ENCODE measurements around the gene SRRD. TPM values are rescaled to one million over a fixed set of nuclear protein-coding genes. Genes with fewer than 3 reads are reported as not detected.
"Not testable (repeated sequence)": the region's sequence is repeated elsewhere in the genome, so short reads cannot be mapped to it uniquely, and the experiment has no call there.

The SRRD gene, protein sequence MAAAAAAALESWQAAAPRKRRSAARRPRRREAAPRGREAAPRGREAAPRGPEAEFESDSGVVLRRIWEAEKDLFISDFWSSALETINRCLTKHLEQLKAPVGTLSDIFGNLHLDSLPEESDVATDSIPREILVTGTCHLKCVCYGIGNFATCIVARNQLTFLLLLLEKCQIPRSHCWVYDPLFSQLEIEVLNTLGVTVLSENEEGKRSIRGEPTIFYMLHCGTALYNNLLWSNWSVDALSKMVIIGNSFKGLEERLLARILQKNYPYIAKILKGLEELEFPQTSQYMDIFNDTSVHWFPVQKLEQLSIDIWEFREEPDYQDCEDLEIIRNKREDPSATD
- 10 to 100 TPM; 11.2 to 16.3 (median 14.1) TPM for total RNA-seq

DNA sequence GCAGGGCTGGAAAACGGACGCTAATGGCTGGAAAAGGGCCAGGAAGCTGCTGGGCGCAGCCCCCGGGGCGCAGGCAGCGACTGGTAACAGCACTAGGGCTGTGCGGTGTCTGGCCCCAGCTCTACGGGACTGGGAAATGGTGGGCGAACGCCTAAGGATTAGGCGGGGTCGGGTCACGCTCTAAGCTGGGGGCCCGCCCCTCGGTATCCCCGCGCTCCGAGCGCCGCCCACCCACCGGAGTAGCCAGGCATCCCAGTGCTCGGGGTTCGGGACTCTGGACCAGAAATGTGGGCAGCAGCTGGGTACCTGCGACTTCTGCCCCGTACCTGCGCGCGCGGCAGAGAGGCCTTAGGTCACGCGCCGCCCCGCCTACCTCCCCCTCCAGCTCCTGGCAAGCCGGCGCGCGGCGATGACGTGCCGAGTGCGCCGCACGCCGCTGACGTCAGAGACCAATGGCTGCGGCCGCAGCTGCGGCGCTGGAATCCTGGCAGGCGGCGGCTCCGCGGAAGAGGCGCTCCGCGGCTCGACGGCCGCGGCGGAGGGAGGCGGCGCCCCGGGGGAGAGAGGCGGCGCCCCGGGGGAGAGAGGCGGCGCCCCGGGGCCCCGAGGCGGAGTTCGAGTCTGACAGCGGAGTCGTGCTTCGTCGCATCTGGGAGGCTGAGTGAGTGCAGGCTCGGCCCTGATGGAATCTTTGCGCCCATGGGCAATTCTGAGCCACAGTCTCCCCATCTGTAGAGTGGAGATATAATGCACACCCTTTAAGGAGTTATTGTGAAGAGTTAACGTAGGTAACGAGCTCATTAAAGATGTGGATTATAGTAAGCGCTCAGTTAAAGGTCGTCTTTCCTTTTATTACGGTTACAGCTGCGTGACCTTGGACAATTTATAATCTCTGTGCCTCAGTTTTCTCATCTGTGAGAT is at the start of gene SRRD, which contains the start of gene HPS4:
SRRD (plus strand) TSS at position 439 of the 921 bp plus-strand sequence; CDS start at position 453, 14 bp downstream.
HPS4 (minus strand) TSS at position 345 of the 921 bp plus-strand sequence. CDS start 2,021 bp downstream, outside the sequence.
- DNase-seq (ENCODE audit: low spot score in 2 of 2): peak; percentile 90 to 94
- WGBS: 2% methylated on average over 24 of the region's 85 CpGs
- Histone ChIP-seq H3K4me1 (peaks cover 63% of the 10 kb centered on the region), H3K4me3 (peak within 1 kb of the TSS; percentile 67), H3K27ac (peak within 1 kb of the TSS; percentile 95), H3K9me3 (no peaks in the 10 kb centered on the region), H3K27me3 (no peaks in the 10 kb centered on the region), H3K36me3 (peaks cover 17% of the 10 kb centered on the region)
- TF ChIP-seq, protein P1, sequence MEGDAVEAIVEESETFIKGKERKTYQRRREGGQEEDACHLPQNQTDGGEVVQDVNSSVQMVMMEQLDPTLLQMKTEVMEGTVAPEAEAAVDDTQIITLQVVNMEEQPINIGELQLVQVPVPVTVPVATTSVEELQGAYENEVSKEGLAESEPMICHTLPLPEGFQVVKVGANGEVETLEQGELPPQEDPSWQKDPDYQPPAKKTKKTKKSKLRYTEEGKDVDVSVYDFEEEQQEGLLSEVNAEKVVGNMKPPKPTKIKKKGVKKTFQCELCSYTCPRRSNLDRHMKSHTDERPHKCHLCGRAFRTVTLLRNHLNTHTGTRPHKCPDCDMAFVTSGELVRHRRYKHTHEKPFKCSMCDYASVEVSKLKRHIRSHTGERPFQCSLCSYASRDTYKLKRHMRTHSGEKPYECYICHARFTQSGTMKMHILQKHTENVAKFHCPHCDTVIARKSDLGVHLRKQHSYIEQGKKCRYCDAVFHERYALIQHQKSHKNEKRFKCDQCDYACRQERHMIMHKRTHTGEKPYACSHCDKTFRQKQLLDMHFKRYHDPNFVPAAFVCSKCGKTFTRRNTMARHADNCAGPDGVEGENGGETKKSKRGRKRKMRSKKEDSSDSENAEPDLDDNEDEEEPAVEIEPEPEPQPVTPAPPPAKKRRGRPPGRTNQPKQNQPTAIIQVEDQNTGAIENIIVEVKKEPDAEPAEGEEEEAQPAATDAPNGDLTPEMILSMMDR (IDR thresholded peaks at IDR 0.05): no peak
- TF ChIP-seq POLR2A (IDR thresholded peaks at IDR 0.05): peak in 1 of 2 donors; percentile 78
- TF ChIP-seq POLR2AphosphoS5 (IDR thresholded peaks at IDR 0.05): peak; percentile 70 to 95 (median 92)

DNA sequence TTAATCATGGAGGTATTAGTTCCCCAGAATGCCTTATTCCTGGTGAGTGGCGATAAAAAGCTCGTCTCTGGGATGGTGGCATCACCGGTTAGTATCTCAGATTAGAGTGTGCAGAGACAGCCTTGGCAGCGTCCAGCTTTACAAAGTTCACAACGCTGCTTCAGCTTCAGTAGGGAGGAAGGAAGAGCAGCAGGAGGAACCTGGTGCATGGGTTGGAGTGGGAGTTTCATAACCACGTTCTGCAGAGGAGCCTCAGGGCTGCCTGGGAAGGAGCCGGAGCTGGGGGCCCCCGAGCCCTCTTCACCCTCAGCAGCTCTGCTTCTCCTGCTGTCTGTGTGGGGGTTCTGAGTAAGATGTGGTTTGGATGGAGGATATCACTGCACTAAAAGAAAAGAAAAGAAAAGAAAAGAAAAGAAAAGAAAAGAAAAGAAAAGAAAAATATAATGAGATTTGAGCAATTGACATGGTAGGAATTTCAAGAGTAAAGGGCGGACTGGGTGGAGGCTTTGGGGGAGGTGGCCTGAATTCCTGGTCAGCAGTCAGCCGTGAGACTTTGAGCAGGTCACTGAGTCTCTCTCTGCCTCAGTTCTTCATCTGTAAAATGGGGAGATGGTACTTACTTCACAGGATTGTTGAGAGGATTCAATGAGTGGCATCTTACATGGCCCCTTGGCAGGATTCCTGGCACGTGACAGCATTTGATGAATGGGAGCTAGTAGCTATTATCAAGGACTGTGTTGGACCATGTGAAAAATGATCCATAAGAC is 48.2 kb upstream of the SRRD start:
- WGBS: 79% methylated on average over 11 of the region's 11 CpGs
- peaks cover 19% of the 10 kb centered on the region for H3K4me1 ChIP-seq
- no peak for DNase-seq (ENCODE audit: low spot score in 2 of 2)
- H3K27ac ChIP-seq: no peak overlapping the region
- no peaks in the 10 kb centered on the region for H3K27me3 ChIP-seq
- no peak overlapping the region for H3K4me3 ChIP-seq
- TF ChIP-seq, protein P1 (IDR thresholded peaks at IDR 0.05): no peak
- TF ChIP-seq EP300 (IDR thresholded peaks at IDR 0.05) (no peak), POLR2A (IDR thresholded peaks at IDR 0.05) (no peak), POLR2AphosphoS5 (IDR thresholded peaks at IDR 0.05) (no peak)
- H3K9me3 ChIP-seq: no peaks in the 10 kb centered on the region
- no peaks in the 10 kb centered on the region for H3K36me3 ChIP-seq

DNA sequence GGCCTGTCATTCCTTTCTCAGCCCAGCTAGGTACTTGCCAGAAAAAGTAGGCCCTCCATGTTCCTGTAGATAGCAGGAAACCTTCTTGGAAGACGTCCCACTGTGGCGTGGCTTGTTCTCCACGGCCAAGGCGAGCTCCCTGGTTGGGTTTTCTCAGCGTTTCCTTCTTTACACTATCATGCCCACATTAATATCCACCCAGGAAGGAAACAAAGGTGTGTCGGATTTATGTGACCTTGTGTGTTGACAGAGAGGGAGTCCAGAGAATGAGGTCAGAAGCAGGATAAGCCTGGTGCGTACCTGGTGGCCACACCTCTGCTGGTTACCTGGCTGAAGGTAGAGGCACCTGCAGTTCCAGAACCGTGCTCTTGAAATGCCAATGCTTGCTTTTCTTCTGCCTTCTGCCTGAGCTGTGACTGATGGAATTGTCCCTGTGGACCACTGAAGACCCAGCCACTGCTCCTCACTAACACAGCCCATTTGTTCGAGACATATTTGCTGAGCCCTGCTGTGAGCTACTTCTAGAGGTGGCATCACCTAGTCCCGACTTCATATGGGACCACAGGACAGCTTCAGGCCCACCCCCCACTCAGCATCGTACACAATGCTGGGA is 46.7 kb upstream of the SRRD start:
- 64% methylated on average over 10 of the region's 11 CpGs for WGBS
- no peaks in the 10 kb centered on the region for H3K27me3 ChIP-seq
- peaks cover 19% of the 10 kb centered on the region for H3K4me1 ChIP-seq
- TF ChIP-seq POLR2A (IDR thresholded peaks at IDR 0.05): no peak
- TF ChIP-seq EP300 (IDR thresholded peaks at IDR 0.05): no peak
- TF ChIP-seq, protein P1 (IDR thresholded peaks at IDR 0.05): no peak
- no peak for TF ChIP-seq POLR2AphosphoS5 (IDR thresholded peaks at IDR 0.05)
- DNase-seq (ENCODE audit: low spot score in 2 of 2): no peak
- H3K27ac ChIP-seq: no peak overlapping the region
- H3K9me3 ChIP-seq: no peaks in the 10 kb centered on the region
- H3K4me3 ChIP-seq: no peak overlapping the region
- no peaks in the 10 kb centered on the region for H3K36me3 ChIP-seq

DNA sequence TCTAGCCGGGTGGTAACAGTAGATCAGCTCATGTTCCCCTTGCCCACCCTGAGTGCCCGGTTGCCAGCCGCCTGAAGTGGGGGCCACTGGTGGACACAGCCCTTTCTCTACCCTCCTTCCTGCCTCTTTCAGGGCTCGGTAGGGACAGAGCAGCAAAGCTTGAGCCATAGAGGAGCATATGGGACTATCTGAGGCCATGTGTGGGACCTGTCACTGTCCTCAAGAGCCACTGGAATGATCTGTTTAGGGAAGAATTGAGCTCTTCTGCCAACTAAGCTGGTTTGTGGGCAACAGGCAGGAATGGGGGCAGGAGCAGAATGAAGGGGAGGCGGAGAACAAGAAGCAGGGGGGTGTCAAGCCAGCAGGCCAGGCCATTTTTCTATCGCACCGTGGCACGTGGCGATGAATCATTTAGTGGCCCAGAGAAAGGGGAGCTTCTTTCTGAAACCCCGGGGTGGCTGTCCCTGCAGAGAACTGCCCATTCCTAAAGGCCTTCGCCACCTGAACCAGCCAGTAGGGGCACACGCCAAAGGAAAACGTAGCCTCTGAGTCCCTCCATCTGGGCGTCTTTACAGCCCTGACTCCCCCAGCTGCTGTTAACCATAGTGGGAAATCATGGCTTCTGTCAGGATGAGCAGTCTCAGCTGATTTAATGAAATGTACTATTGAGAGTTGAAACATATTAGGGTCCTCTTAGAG is 45.8 kb upstream of the SRRD start:
- TF ChIP-seq POLR2A (IDR thresholded peaks at IDR 0.05): no peak
- no peak for TF ChIP-seq POLR2AphosphoS5 (IDR thresholded peaks at IDR 0.05)
- no peak for TF ChIP-seq EP300 (IDR thresholded peaks at IDR 0.05)
- TF ChIP-seq, protein P1 (IDR thresholded peaks at IDR 0.05): no peak
- Histone ChIP-seq H3K27me3 (no peaks in the 10 kb centered on the region), H3K27ac (no peak overlapping the region), H3K4me1 (peaks cover 19% of the 10 kb centered on the region), H3K9me3 (no peaks in the 10 kb centered on the region), H3K36me3 (no peaks in the 10 kb centered on the region), H3K4me3 (no peak overlapping the region)
- WGBS: 84% methylated on average over 14 of the region's 14 CpGs
- no peak for DNase-seq (ENCODE audit: low spot score in 2 of 2)

DNA sequence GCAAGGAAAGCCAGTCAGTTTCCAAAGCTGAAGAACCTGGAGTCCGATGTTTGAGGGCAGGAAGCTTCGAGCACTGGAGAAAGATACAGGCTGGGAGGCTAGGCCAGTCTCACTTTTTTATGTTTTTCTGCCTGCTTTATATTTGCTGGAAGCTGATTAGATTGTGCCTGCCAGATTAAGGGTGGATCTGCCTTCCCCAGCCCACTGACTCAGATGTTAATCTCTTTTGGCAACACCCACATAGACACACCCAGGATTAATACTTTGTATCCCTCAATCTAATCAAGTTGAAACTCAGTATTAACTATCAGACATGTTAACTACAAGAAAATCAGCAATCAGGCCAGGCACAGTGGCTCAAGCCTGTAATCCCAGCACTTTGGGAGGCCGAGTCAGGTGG is 44.9 kb upstream of the SRRD start:
- not testable (repeated sequence) for H3K36me3 ChIP-seq; H3K27me3 ChIP-seq; DNase-seq (ENCODE audit: low spot score in 2 of 2); H3K4me3 ChIP-seq; H3K9me3 ChIP-seq
- Histone ChIP-seq H3K4me1 (peaks cover 19% of the 10 kb centered on the region), H3K27ac (peak overlapping the region; percentile 35)
- WGBS: 54% methylated on average over 3 of the region's 3 CpGs

Data from suprapubic skin (tissue), 4 donors.